Measurements from ENCODE around the gene ETS1. TPM values are rescaled to one million over a fixed set of nuclear protein-coding genes. Genes with fewer than 3 reads are reported as not detected.

ETS1 gene
- total RNA-seq, 3 donors from 2014 or later (not counting 1 experiment from before 2014, with no cell fraction given) = 532 to 684 (median 589) TPM

- no peak overlapping the region for H3K4me3 ChIP-seq (ENCODE audit: low read length)
- no peaks in the 10 kb centered on the region for H3K27me3 ChIP-seq (ENCODE audit: control insufficient read depth, insufficient read depth, low read length)
- Mint-ChIP-seq H3K4me1 (peaks cover 7 to 8% of the 10 kb centered on the region in 2 donors), H3K4me3 (no peak overlapping the region), H3K36me3 (no peaks in the 10 kb centered on the region), H3K9me3 (no peaks in the 10 kb centered on the region), H3K27me3 (ENCODE audit: low read depth in 2 of 2) (peaks cover 14 to 26% of the 10 kb centered on the region in 2 donors), H3K27ac (no peak overlapping the region)
- intact Hi-C loops (cut with micrococcal nuclease) = no loop called here
- DNase-seq (no peak), ATAC-seq (no peak)
- WGBS (ENCODE audit: insufficient coverage) = no CpG with 5 or more reads among the region's 1 CpG
- H3K9me3 ChIP-seq (ENCODE audit: control insufficient read depth, insufficient read depth, low read length) = no peaks in the 10 kb centered on the region
- no peaks in the 10 kb centered on the region for H3K36me3 ChIP-seq (ENCODE audit: control insufficient read depth, insufficient read depth, low read length)
- H3K27ac ChIP-seq (ENCODE audit: low read length) = no peak overlapping the region
- no peaks in the 10 kb centered on the region for H3K4me1 ChIP-seq (ENCODE audit: control insufficient read depth, insufficient read depth, low read length)
- no peak for TF ChIP-seq CTCF (IDR thresholded peaks at IDR 0.05)
Measured at GRCh38 chr11:128588093-128588492, 735 bp upstream of the ETS1 start.

DNA sequence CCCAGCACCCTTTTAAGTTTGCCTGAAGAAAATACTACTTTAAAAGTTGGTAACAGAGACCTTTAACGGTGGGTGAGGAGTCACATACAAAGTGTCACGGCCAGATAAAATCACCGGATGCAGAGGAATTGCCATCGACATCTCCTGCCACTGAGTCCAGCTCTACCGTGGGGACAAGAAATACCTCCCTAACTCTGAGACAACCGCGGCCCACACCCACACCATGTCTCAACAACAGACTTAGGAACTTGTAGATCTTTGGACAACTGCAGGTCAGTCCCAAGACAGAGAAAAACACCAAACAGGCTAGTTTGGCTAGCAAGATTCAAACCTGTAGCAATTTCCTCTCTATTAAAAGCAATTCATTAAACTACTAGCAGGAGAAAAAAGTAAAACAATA, 669 bp downstream of the ETS1 start:
- H3K4me1 Mint-ChIP-seq = peaks cover 8 to 14% of the 10 kb centered on the region in 2 donors
- DNase-seq (no peak), ATAC-seq (no peak)
- TF ChIP-seq CTCF (IDR thresholded peaks at IDR 0.05) = no peak
- no peak overlapping the region for H3K4me3 ChIP-seq (ENCODE audit: low read length)
- H3K4me3 Mint-ChIP-seq = no peak overlapping the region
- H3K27me3 ChIP-seq (ENCODE audit: control insufficient read depth, insufficient read depth, low read length) = no peaks in the 10 kb centered on the region
- H3K27ac Mint-ChIP-seq = no peak overlapping the region
- intact Hi-C loops (cut with micrococcal nuclease) = no loop called here
- no peaks in the 10 kb centered on the region for H3K36me3 ChIP-seq (ENCODE audit: control insufficient read depth, insufficient read depth, low read length)
- H3K9me3 ChIP-seq (ENCODE audit: control insufficient read depth, insufficient read depth, low read length) = no peaks in the 10 kb centered on the region
- WGBS (ENCODE audit: insufficient coverage) = 97% methylated on average over 7 of the region's 7 CpGs
- no peaks in the 10 kb centered on the region for H3K4me1 ChIP-seq (ENCODE audit: control insufficient read depth, insufficient read depth, low read length)
- H3K9me3 Mint-ChIP-seq = no peaks in the 10 kb centered on the region
- no peaks in the 10 kb centered on the region for H3K36me3 Mint-ChIP-seq
- H3K27ac ChIP-seq (ENCODE audit: low read length) = no peak overlapping the region
- peaks cover 12 to 14% of the 10 kb centered on the region in 2 donors for H3K27me3 Mint-ChIP-seq (ENCODE audit: low read depth in 2 of 2)

DNA sequence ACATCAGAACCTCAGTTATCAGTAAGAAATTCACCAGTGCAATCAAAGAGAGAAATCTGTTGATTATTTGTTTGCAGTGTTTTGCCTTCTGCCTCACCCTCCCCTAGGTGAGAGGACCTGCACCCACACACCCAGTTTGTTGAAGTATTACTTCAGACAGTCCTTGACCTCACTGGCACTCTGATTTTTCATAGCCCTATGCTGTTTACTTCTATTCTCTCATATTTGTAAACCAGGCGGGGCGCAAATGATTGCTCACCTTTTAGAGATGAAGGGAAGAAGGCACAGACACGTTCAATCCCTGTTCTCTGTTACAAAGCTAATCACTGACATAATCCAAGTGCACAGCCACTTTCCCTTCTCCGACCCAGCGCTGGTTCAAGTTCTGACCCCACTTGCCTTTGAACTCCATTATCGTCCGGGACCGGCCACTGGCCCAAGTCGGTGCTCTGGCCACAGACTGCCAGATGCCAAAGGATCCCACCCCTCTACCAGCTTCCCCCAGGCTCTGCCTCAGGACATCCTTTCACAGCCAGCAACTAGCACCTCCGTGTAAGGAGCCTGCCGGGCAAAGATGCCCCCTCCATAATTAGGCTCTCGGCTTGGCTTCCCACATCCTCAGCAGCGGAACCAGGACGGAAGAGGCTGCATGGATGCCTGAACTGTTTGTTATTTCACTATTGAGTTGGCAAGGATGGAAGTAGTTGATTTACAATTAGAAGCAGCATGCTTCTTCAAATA, 1.7 kb downstream of the ETS1 start:
- no peaks in the 10 kb centered on the region for H3K4me1 ChIP-seq (ENCODE audit: control insufficient read depth, insufficient read depth, low read length)
- Mint-ChIP-seq H3K36me3 (no peaks in the 10 kb centered on the region), H3K4me1 (peaks cover 8 to 14% of the 10 kb centered on the region in 2 donors), H3K27ac (peak overlapping the region in 1 of 2 donors; percentile 39), H3K27me3 (ENCODE audit: low read depth in 2 of 2) (peaks cover 12 to 18% of the 10 kb centered on the region in 2 donors), H3K9me3 (no peaks in the 10 kb centered on the region), H3K4me3 (no peak overlapping the region)
- H3K9me3 ChIP-seq (ENCODE audit: control insufficient read depth, insufficient read depth, low read length) = no peaks in the 10 kb centered on the region
- intact Hi-C loops (cut with micrococcal nuclease) = no loop called here
- DNase-seq (no peak), ATAC-seq (no peak)
- no peaks in the 10 kb centered on the region for H3K27me3 ChIP-seq (ENCODE audit: control insufficient read depth, insufficient read depth, low read length)
- H3K36me3 ChIP-seq (ENCODE audit: control insufficient read depth, insufficient read depth, low read length) = no peaks in the 10 kb centered on the region
- no peak overlapping the region for H3K27ac ChIP-seq (ENCODE audit: low read length)
- 86% methylated on average over 13 of the region's 14 CpGs for WGBS (ENCODE audit: insufficient coverage)
- H3K4me3 ChIP-seq (ENCODE audit: low read length) = no peak overlapping the region
- no peak for TF ChIP-seq CTCF (IDR thresholded peaks at IDR 0.05)

DNA sequence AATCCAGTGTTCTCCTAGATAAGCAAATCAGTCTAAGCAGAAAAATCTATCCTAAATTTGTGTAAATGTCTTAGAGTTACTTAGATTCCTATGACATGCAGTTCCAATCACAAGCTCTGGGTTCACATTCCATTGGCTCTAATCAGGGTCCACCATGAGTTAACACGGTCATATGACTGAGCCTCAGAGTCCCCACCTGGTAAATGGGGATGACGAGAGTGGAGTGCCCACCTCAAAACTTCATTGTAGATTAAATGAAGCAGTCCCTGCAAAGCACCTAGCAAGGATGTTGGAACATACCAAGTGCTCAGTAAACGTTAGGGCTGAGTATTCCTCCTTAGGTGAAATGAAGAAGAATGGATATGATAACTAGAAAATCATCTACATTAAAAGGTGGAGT, 3.1 kb downstream of the ETS1 start:
- no peaks in the 10 kb centered on the region for H3K27me3 ChIP-seq (ENCODE audit: control insufficient read depth, insufficient read depth, low read length)
- H3K27me3 Mint-ChIP-seq (ENCODE audit: low read depth in 2 of 2) = peaks cover 12 to 27% of the 10 kb centered on the region in 2 donors
- ATAC-seq (no peak), DNase-seq (no peak)
- H3K9me3 ChIP-seq (ENCODE audit: control insufficient read depth, insufficient read depth, low read length) = no peaks in the 10 kb centered on the region
- peaks cover 8 to 14% of the 10 kb centered on the region in 2 donors for H3K4me1 Mint-ChIP-seq
- H3K36me3 ChIP-seq (ENCODE audit: control insufficient read depth, insufficient read depth, low read length) = no peaks in the 10 kb centered on the region
- no peak for TF ChIP-seq CTCF (IDR thresholded peaks at IDR 0.05)
- peak overlapping the region in 1 of 2 donors; percentile 39 for H3K27ac Mint-ChIP-seq
- no peaks in the 10 kb centered on the region for H3K4me1 ChIP-seq (ENCODE audit: control insufficient read depth, insufficient read depth, low read length)
- no peaks in the 10 kb centered on the region for H3K36me3 Mint-ChIP-seq
- no peak overlapping the region for H3K4me3 ChIP-seq (ENCODE audit: low read length)
- no peak overlapping the region for H3K4me3 Mint-ChIP-seq
- 97% methylated on average over 2 of the region's 3 CpGs for WGBS (ENCODE audit: insufficient coverage)
- intact Hi-C loops (cut with micrococcal nuclease) = no loop called here
- H3K27ac ChIP-seq (ENCODE audit: low read length) = no peak overlapping the region
- H3K9me3 Mint-ChIP-seq = no peaks in the 10 kb centered on the region
